RWPE2 (cell line): ENCODE measurements around the gene S100A3.
"Not testable (repeated sequence)": the region's sequence is repeated elsewhere in the genome, so short reads cannot be mapped to it uniquely, and the experiment has no call there.

Source experiments
- ATAC-seq: fragments of 200-7000 bp; cut with Tn5 transposase; 3 replicates; pipeline ENCODE4 v1.9.1; 2021; ENCODE audit warnings: low read depth
- DNase-seq: peaks from one replicate; pipeline ENCODE4 v3.0.0-alpha.2; 2020; ENCODE audit warnings: low spot score
- H3K27ac ChIP-seq: fragments of 450-650 bp; 2 replicates; pipeline ENCODE4 v1.5.1; 2017; ENCODE audit warnings: mild to moderate bottlenecking; ENCODE audit not compliant: poor library complexity, severe bottlenecking
- H3K27me3 ChIP-seq: fragments of 250-450 bp; sonication (Bioruptor Pico); 2 replicates; pipeline ENCODE4 v1.5.1; 2021; ENCODE audit warnings: mild to moderate bottlenecking, moderate library complexity; ENCODE audit not compliant: insufficient read depth, poor library complexity, severe bottlenecking
- H3K36me3 ChIP-seq: fragments of 250-450 bp; sonication (Bioruptor Pico); 2 replicates; pipeline ENCODE4 v1.5.1; 2020; ENCODE audit warnings: low read depth, mild to moderate bottlenecking, moderate library complexity
- H3K4me1 ChIP-seq: fragments of 250-450 bp; sonication (Bioruptor Pico); 2 replicates; pipeline ENCODE4 v1.5.1; 2021; ENCODE audit warnings: mild to moderate bottlenecking, moderate library complexity; ENCODE audit not compliant: insufficient read depth, poor library complexity, severe bottlenecking
- H3K4me3 ChIP-seq: fragments of 250-450 bp; sonication (Bioruptor Pico); 2 replicates; pipeline ENCODE4 v1.5.1; 2021; ENCODE audit warnings: mild to moderate bottlenecking, moderate library complexity; ENCODE audit not compliant: severe bottlenecking
- H3K9me3 ChIP-seq: fragments of 250-450 bp; sonication (Bioruptor Pico); 2 replicates; pipeline ENCODE4 v1.5.1; 2021; ENCODE audit warnings: mild to moderate bottlenecking, moderate library complexity; ENCODE audit not compliant: severe bottlenecking
- CTCF ChIP-seq: fragments of 450-650 bp; IDR thresholded peaks from one replicate; pipeline ENCODE4 v1.5.1; 2017; ENCODE audit warnings: mild to moderate bottlenecking, moderate library complexity; ENCODE audit not compliant: poor library complexity, severe bottlenecking

S100A3 gene

GRCh38 chr1:153577138-153577537 is 28.1 kb upstream of the S100A3 start:
- ATAC-seq (no peak), DNase-seq (no peak)
- H3K27ac ChIP-seq, result no peak overlapping the region
- no peaks in the 10 kb centered on the region for H3K9me3 ChIP-seq
- no peak for TF ChIP-seq CTCF
- H3K27me3 ChIP-seq, result no peaks in the 10 kb centered on the region
- H3K4me1 ChIP-seq, result peaks cover 16% of the 10 kb centered on the region
- H3K36me3 ChIP-seq, result no peaks in the 10 kb centered on the region
- H3K4me3 ChIP-seq, result no peak overlapping the region

- not testable (repeated sequence) for DNase-seq, H3K9me3 ChIP-seq, H3K27me3 ChIP-seq, H3K4me3 ChIP-seq, H3K36me3 ChIP-seq, ATAC-seq, H3K27ac ChIP-seq
- peaks cover 16% of the 10 kb centered on the region for H3K4me1 ChIP-seq
Observed at GRCh38 chr1:153575497-153575896, 26.4 kb upstream of the S100A3 start.

- H3K4me1 ChIP-seq, result peaks cover 16% of the 10 kb centered on the region
- H3K9me3 ChIP-seq, H3K36me3 ChIP-seq: not testable (repeated sequence)
Observed at GRCh38 chr1:153575081-153575491, 26.0 kb upstream of the S100A3 start.

GRCh38 chr1:153573351-153573750 is 24.3 kb upstream of the S100A3 start:
- no peak for TF ChIP-seq CTCF
- H3K4me1 ChIP-seq, result peaks cover 20% of the 10 kb centered on the region
- DNase-seq, result no peak
- H3K36me3 ChIP-seq, result no peaks in the 10 kb centered on the region
- H3K27me3 ChIP-seq, result no peaks in the 10 kb centered on the region
- ATAC-seq, result no peak
- no peaks in the 10 kb centered on the region for H3K9me3 ChIP-seq
- no peak overlapping the region for H3K4me3 ChIP-seq
- peak overlapping the region; percentile 82 for H3K27ac ChIP-seq

More at GRCh38 chr1:153575081-153575491, 26.0 kb upstream of the S100A3 start:
- H3K27ac ChIP-seq, H3K4me3 ChIP-seq, DNase-seq, H3K27me3 ChIP-seq, ATAC-seq: not testable (repeated sequence)

GRCh38 chr1:153572569-153573015 is 23.5 kb upstream of the S100A3 start:
- DNase-seq, result peak; percentile 84
- peak; percentile 98 for TF ChIP-seq CTCF
- Histone ChIP-seq H3K9me3 (no peaks in the 10 kb centered on the region), H3K4me3 (no peak overlapping the region), H3K36me3 (no peaks in the 10 kb centered on the region), H3K4me1 (peaks cover 27% of the 10 kb centered on the region), H3K27me3 (no peaks in the 10 kb centered on the region), H3K27ac (peak overlapping the region; percentile 82)
- ATAC-seq, result peak; percentile 73

GRCh38 chr1:153571706-153572105 is 22.6 kb upstream of the S100A3 start:
- no peaks in the 10 kb centered on the region for H3K27me3 ChIP-seq
- no peak for TF ChIP-seq CTCF
- no peak for ATAC-seq
- no peaks in the 10 kb centered on the region for H3K9me3 ChIP-seq
- H3K4me3 ChIP-seq, result no peak overlapping the region
- H3K4me1 ChIP-seq, result peaks cover 36% of the 10 kb centered on the region
- H3K27ac ChIP-seq, result peak overlapping the region; percentile 82
- H3K36me3 ChIP-seq, result no peaks in the 10 kb centered on the region
- DNase-seq, result no peak
